A673 (cell line): ENCODE data around the gene POLE.

Experiments used
- EZH2 ChIP-seq: fragments of 200-600 bp; sonication (generic); IDR thresholded peaks from 2 replicates; pipeline ENCODE4 v1.6.1; 2017; ENCODE audit warnings: borderline replicate concordance, low read depth, mild to moderate bottlenecking, mixed read lengths, antibody characterized with exemption, low read length; ENCODE audit not compliant: poor library complexity, severe bottlenecking
- TF ChIP-seq, protein P1 (sequence below): fragments of 300-800, 200-600 bp; sonication (generic); conservative IDR thresholded peaks from 2 replicates; pipeline ENCODE4 v1.5.1; 2017; ENCODE audit warnings: low read depth, mild to moderate bottlenecking, antibody characterized with exemption, low read length, moderate library complexity, mixed read lengths

DNA sequence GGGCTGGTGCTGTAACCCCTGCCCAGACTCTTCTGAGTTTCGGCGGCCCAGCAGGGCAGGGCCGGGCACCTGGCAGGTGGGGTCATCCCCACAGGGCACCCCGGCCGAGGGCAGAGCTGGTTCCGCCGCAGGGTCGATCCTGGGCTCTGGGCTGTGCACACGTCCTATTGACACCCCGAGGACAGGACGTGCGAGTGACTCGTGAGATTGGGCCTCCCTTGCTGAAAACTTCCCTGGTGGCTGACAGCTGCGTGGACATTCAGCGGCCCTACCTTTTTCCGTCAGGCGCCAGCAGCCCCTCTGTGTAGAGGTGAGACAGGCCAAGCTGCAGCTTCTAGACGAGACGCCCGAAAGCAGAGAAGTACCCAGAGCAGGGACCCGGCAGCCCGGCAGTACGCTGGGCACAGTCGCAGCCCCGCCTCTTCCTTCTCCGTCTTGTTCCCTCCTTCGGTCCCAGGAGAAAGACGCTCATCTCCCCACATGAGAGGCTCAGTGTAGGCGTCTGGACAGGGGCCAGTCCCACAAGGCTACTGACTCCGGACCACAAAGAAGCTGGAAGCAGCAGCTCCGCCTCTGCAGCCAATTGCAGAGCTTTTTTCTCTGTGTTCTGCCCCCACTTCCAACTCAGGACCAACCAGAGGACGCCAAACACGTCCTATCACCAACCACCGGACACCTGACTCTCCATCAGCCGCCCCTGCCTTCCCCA, 76.9 kb downstream of the POLE start, which contains the start of gene LRCOL1:
- TF ChIP-seq, protein P1, sequence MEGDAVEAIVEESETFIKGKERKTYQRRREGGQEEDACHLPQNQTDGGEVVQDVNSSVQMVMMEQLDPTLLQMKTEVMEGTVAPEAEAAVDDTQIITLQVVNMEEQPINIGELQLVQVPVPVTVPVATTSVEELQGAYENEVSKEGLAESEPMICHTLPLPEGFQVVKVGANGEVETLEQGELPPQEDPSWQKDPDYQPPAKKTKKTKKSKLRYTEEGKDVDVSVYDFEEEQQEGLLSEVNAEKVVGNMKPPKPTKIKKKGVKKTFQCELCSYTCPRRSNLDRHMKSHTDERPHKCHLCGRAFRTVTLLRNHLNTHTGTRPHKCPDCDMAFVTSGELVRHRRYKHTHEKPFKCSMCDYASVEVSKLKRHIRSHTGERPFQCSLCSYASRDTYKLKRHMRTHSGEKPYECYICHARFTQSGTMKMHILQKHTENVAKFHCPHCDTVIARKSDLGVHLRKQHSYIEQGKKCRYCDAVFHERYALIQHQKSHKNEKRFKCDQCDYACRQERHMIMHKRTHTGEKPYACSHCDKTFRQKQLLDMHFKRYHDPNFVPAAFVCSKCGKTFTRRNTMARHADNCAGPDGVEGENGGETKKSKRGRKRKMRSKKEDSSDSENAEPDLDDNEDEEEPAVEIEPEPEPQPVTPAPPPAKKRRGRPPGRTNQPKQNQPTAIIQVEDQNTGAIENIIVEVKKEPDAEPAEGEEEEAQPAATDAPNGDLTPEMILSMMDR = no peak
- no peak for TF ChIP-seq EZH2
